ENCODE measurements around the gene PAPSS1.
A peak's percentile ranks its signal among the peaks of the same experiment; 100 is the strongest.
"Not testable (repeated sequence)": the region's sequence is repeated elsewhere in the genome, so short reads cannot be mapped to it uniquely, and the experiment has no call there.

PAPSS1 gene

GRCh38 chr4:107719922-107720722 lies at the start of gene PAPSS1:
TSS of gene PAPSS1 (minus strand) at chr4:107720234. CDS start at chr4:107720179, 55 bp downstream.
- peak; percentile 94 for DNase-seq

GRCh38 chr4:107760281-107760947 lies 40.4 kb upstream of the PAPSS1 start:
- DNase-seq, result no peak

- peak; percentile 40 for DNase-seq
Measured at GRCh38 chr4:107757864-107758476, 37.9 kb upstream of the PAPSS1 start.

DNA sequence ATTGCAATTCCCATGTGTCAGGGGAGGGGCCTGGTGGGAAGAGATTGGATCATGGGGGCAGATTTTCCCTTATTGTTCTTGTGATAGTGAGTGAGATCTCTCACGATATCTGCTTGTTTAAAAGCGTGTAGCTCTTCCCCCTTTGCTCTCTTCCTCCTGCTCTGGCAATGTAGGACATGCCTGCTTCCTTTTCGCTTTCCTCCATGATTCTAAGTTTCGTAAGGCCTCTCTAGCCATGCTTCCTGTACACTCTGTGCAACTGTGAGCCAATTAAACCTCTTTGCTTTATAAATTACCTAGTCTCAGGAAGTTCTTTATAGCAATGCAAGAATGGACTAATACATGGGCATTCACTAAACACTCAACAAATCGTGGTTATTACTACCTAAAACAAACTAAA lies 37.2 kb upstream of the PAPSS1 start:
- no peak for DNase-seq

DNA sequence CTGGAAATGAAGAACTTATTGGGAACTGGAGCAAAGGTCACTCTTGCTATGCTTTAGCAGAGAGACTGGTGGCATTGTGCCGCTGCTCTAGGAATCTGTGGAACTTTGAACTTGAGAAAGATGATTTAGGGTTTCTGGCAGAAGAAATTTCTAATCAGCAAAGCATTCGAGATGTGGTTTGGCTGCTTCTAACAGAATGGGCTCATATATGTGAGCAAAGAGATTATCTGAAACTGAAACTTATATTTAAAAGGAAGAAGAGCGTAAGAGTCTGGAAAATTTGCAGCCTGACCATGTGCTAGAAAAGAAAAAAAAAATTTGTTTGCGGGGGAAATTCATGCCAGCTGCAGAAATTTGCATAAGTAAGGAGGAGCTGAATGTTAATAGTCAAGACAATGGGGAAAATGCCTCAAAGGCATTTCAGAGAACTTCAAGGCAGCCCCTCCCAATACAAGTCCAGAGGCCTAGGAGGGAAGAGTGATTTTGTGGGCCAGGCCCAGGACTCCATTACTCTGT lies 35.9 kb upstream of the PAPSS1 start:
- DNase-seq, result no peak

DNA sequence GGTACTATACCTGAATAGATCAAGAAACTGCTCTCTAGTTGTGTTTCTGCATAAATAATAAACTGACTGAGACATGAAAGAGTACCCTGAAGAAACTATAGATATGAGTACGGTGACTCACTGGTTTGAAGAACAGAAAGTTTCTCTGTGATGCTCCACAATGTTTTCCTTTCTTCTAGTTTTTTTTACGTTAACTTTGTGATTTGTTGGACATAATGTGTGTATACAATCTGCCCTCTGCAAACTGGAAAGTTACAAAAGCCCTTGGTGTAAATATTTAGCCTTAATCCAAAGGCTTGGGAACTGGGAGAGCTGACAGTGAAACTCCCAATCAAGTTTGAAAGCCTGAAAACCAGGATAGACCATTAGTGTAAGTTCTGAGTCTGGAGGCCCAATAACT lies 31.6 kb upstream of the PAPSS1 start:
- no peak for DNase-seq

- DNase-seq, result peak; percentile 71
Measured at GRCh38 chr4:107747748-107748486, 27.9 kb upstream of the PAPSS1 start.

DNA sequence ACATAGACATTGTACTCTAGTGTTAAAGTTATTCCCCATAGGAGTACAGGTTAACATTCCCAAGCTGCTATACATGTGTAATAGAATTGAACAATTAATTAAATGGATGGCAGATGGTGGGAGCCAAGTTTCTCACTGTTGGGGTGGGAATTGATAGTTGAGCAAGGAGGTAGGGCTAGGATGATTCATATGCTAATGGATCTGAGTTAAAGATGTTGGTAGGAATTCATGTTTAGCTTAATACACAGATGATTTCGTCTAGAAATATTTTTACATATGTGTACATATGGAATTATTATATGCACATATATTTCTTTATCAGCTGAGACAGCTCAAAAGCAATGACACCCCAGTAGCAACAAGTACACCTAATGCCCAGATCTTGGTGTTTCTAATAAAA lies 26.1 kb upstream of the PAPSS1 start:
- DNase-seq, result no peak

- DNase-seq, result no peak
Measured at GRCh38 chr4:107744532-107744931, 24.5 kb upstream of the PAPSS1 start.

- DNase-seq, result no peak
Measured at GRCh38 chr4:107743532-107743931, 23.5 kb upstream of the PAPSS1 start.

- no peak for DNase-seq
Measured at GRCh38 chr4:107742791-107743190, 22.8 kb upstream of the PAPSS1 start.

DNA sequence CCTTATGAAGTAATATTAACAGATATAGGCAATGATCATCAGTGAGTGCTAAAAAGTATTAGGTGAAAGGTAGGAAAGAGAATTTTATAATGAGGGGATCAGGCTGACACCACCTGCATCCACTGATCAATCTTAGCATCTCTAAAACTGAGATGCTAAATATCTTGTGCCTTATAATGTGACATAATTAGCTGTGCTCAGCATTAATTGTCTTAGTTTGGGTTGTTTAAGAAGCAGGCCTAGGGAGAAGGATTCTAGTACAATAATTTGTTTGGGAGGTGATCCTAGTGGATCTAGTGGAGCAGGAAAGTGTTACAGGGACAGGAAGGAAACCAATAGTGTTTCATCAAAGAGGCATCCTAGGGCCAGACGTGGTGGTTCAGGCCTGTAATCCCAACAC lies 22.2 kb upstream of the PAPSS1 start:
- no peak for DNase-seq

GRCh38 chr4:107740950-107741701 lies 21.1 kb upstream of the PAPSS1 start:
- DNase-seq, result no peak

DNA sequence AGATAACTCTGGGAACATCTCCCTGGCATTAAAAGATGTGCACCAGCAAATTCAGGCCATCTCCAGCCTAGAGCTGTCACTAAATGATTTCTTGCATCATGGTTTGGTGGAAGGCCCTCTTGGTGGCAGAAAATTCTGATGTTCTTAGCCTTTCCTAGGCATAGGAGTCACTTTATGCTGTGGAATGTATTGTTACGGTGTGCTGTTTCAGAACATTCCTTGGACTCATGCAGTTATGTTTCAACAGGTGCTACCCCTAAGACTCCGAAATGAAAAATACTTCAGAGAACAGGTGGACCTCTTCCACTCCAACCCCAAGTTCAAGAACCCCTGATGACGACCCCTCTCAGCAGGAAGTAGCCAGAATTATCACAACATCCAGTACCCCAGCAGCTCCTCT lies 20.3 kb upstream of the PAPSS1 start:
- no peak for DNase-seq

DNA sequence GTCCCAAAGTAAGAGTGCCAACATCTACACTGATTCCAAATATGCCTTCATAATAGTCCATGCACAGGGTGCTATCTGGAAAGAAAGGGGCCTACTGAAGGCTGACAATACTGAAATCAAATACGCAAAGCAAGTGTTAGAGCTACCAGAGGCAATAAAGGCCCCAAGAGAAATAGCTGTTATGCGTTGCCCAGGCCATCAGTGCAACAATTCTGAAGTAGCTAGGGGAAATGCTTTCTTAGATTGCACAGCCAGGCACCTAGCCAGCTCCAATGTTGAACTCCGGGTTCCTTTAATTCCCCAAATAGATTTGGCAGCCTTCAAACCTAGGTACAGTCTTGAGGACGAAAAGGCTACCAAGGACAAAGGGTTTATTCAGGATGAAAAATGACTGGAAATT lies 17.4 kb upstream of the PAPSS1 start:
- no peak for DNase-seq

GRCh38 chr4:107736924-107737448 lies 17.0 kb upstream of the PAPSS1 start:
- peak; percentile 23 for DNase-seq

GRCh38 chr4:107736037-107736436 lies 16.0 kb upstream of the PAPSS1 start:
- no peak for DNase-seq

DNA sequence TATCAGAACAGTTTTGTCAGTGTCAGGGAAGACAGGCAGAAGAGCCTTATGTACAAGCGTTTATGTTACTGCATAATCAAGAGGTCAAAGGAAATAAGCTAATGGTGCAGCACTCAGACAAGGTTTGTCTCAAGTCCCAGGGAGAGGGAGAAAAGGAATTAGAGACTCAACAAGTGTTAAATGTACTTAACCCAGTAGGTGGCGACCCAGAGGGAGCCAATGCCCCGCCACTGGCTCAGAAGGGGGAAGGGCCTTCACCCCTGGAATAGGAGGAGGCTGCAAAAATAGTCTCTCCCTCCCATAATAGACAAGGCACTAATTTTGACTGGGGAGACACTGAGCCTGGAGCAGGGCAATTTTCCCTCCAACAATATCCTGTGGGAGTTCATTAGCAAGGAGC lies 14.1 kb upstream of the PAPSS1 start:
- DNase-seq, result no peak

- no peak for DNase-seq
Measured at GRCh38 chr4:107733431-107733925, 13.4 kb upstream of the PAPSS1 start.

DNA sequence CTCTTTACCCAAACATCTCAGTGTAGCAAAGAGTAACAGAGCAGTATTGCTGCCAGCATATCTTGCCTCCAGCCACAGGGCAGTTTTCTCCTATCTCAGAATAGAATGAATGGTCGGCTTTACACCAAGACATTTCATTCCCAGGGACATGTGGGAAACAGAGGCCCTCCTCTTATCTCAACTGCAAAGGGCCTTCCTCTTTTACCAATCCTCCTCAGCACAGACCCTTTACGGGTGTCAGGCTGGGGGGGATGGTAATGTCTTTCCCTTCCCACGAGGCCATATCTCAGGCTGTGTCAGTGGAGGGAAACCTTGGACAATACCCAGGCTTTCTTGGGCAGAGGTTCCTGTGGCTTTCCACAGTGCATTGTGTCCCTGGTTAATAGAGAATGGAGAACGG lies 9.0 kb upstream of the PAPSS1 start:
- not testable (repeated sequence) for DNase-seq

- peak; percentile 44 for DNase-seq
Measured at GRCh38 chr4:107726131-107726925, 6.3 kb upstream of the PAPSS1 start.

All from NCI-H1694 treated with DMSO at 0.1 percent for 48 hours (cell line).